ENCODE data around the gene TULP4. TPM values are rescaled to one million over a fixed set of nuclear protein-coding genes. Genes with fewer than 3 reads are reported as not detected.
"Not testable (repeated sequence)": the region's sequence is repeated elsewhere in the genome, so short reads cannot be mapped to it uniquely, and the experiment has no call there.

Gene TULP4
- total and polyA plus RNA-seq, 2 donors (not counting 1 experiment from before 2014, with no cell fraction given): 16.8 to 88.2 TPM

DNA sequence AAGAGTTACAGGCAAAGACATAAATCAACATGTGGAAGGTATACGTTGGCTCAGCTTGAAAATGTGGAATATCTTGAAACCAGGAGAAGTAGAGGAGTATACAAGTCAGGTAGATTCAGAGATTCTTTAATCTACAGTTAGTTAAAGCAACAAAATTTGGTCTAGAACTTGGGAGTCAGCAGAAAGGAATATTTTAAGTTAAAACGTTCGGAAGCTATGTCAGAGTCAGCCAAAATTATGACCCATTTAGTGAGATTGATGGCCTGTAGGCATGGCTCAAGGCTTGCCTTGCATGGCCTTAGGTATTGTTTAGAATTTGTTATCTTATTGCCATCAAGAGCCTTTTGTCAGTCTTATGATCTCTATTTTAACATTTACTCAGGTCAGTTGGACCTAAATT lies 153.5 kb downstream of the TULP4 start:
- H3K9ac ChIP-seq (ENCODE audit: insufficient read depth, low read length): no peak overlapping the region
- H3K36me3 ChIP-seq (ENCODE audit: control insufficient read depth, insufficient read depth, low read length): no peaks in the 10 kb centered on the region
- H4K20me1 ChIP-seq (ENCODE audit: control insufficient read depth, extremely low read depth, insufficient read depth, low read length): no peaks in the 10 kb centered on the region
- H3K4me1 ChIP-seq (ENCODE audit: control insufficient read depth, extremely low read depth, insufficient read depth, low read length): no peaks in the 10 kb centered on the region
- H2AFZ ChIP-seq (ENCODE audit: low read length): no peak overlapping the region
- H3K4me3 ChIP-seq (replicated peaks in 1 of 4; ENCODE audit: control extremely low read depth in 1 of 4, insufficient read depth in 1 of 4, low read depth in 3 of 4, low read length in 4 of 4): no peak overlapping the region
- H3K79me2 ChIP-seq (ENCODE audit: control insufficient read depth, insufficient read depth, low read length): no peaks in the 10 kb centered on the region
- no peak overlapping the region for H3K4me2 ChIP-seq (ENCODE audit: extremely low read depth, insufficient read depth, low read length)
- TF ChIP-seq, protein P1, sequence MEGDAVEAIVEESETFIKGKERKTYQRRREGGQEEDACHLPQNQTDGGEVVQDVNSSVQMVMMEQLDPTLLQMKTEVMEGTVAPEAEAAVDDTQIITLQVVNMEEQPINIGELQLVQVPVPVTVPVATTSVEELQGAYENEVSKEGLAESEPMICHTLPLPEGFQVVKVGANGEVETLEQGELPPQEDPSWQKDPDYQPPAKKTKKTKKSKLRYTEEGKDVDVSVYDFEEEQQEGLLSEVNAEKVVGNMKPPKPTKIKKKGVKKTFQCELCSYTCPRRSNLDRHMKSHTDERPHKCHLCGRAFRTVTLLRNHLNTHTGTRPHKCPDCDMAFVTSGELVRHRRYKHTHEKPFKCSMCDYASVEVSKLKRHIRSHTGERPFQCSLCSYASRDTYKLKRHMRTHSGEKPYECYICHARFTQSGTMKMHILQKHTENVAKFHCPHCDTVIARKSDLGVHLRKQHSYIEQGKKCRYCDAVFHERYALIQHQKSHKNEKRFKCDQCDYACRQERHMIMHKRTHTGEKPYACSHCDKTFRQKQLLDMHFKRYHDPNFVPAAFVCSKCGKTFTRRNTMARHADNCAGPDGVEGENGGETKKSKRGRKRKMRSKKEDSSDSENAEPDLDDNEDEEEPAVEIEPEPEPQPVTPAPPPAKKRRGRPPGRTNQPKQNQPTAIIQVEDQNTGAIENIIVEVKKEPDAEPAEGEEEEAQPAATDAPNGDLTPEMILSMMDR (conservative IDR thresholded peaks at IDR 0.05 in 1 of 2, IDR thresholded peaks at IDR 0.05 in 1 of 2; ENCODE audit: low read depth in 1 of 2, low read length in 2 of 2): no peak
- TF ChIP-seq EZH2 (IDR thresholded peaks at IDR 0.05; ENCODE audit: low read length, missing control alignments): no peak
- no peak for DNase-seq (ENCODE audit: low read depth in 2 of 2)
- H3K9me3 ChIP-seq (ENCODE audit: control insufficient read depth, insufficient read depth, low read depth, low read length): no peaks in the 10 kb centered on the region
- no peak overlapping the region for H3K27ac ChIP-seq (ENCODE audit: insufficient read depth, low read length)
- no peaks in the 10 kb centered on the region for H3K27me3 ChIP-seq (ENCODE audit: control insufficient read depth, insufficient read depth, low read length)

DNA sequence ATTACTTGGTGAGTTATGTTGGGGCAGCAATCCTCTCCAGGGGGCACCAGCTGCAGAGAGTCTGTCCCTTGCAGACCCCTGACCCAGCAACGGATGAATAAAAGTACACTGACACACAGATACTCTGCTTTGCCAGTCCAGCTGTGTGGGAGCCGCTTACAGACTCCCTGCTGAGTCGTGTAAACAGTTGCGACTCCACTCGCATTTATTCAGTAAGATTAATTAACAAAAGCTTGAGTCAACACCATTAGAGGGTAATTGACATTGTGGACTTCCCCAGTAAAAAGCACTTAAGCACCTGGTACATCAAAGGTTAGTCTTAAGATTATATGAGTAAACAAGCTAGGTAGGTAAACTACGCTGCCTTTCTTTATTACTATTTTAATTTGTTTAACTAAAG lies 155.7 kb downstream of the TULP4 start:
- H3K27me3 ChIP-seq (ENCODE audit: control insufficient read depth, insufficient read depth, low read length): no peaks in the 10 kb centered on the region
- H3K27ac ChIP-seq (ENCODE audit: insufficient read depth, low read length): no peak overlapping the region
- no peak for DNase-seq (ENCODE audit: low read depth in 2 of 2)
- H3K9me3 ChIP-seq (ENCODE audit: control insufficient read depth, insufficient read depth, low read depth, low read length): no peaks in the 10 kb centered on the region
- no peaks in the 10 kb centered on the region for H3K4me1 ChIP-seq (ENCODE audit: control insufficient read depth, extremely low read depth, insufficient read depth, low read length)
- H3K79me2 ChIP-seq (ENCODE audit: control insufficient read depth, insufficient read depth, low read length): no peaks in the 10 kb centered on the region
- H3K4me3 ChIP-seq (replicated peaks in 1 of 4; ENCODE audit: control extremely low read depth in 1 of 4, insufficient read depth in 1 of 4, low read depth in 3 of 4, low read length in 4 of 4): no peak overlapping the region
- H4K20me1 ChIP-seq (ENCODE audit: control insufficient read depth, extremely low read depth, insufficient read depth, low read length): no peaks in the 10 kb centered on the region
- no peak overlapping the region for H3K4me2 ChIP-seq (ENCODE audit: extremely low read depth, insufficient read depth, low read length)
- H3K36me3 ChIP-seq (ENCODE audit: control insufficient read depth, insufficient read depth, low read length): no peaks in the 10 kb centered on the region
- no peak overlapping the region for H2AFZ ChIP-seq (ENCODE audit: low read length)
- no peak overlapping the region for H3K9ac ChIP-seq (ENCODE audit: insufficient read depth, low read length)
- TF ChIP-seq, protein P1 (conservative IDR thresholded peaks at IDR 0.05 in 1 of 2, IDR thresholded peaks at IDR 0.05 in 1 of 2; ENCODE audit: low read depth in 1 of 2, low read length in 2 of 2): no peak
- TF ChIP-seq EZH2 (IDR thresholded peaks at IDR 0.05; ENCODE audit: low read length, missing control alignments): no peak

DNA sequence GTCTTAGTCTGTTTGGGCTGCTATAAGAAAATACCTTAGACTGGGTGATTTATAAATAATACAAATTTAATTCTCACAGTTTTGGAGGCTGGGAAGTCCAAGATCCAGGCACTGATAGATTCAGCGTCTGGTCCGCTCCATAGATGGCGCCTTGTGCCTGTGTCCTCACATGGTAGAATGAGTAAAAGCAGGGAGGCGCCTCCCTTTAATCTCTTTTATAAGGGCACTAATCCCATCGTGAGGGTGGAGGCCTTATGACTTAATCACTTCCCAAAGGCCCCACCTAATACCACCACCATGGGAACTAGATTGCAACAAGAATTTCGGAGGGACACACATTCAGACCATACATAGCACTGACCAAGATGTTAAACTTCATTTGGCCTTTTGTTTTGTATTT lies 156.4 kb downstream of the TULP4 start:
- no peak overlapping the region for H2AFZ ChIP-seq (ENCODE audit: low read length)
- DNase-seq (ENCODE audit: low read depth in 2 of 2): peak in 1 of 2 donors; percentile 12

DNA sequence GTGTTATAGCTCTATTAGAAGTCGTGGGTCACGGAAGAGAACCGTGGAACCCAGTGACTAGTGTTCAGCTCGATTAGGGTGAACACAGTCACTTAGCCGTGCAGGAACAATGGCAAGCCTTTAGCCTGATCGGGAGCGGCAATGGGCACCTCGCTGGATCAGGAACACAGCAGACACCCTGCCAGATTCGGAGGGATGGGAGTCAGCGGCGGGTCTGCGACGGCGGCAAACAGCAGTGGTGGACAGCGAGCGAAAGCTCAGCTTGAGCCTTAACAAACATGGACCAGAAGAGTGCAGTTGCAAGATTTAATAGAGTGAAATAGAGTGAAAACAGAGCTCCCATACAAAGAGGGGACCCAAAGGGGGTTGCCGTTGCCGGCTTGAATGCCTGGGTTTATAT lies 157.8 kb downstream of the TULP4 start:
- not testable (repeated sequence) for H3K36me3 ChIP-seq (ENCODE audit: control insufficient read depth, insufficient read depth, low read length); H4K20me1 ChIP-seq (ENCODE audit: control insufficient read depth, extremely low read depth, insufficient read depth, low read length); H3K27me3 ChIP-seq (ENCODE audit: control insufficient read depth, insufficient read depth, low read length); H3K27ac ChIP-seq (ENCODE audit: insufficient read depth, low read length); H2AFZ ChIP-seq (ENCODE audit: low read length); DNase-seq (ENCODE audit: low read depth in 2 of 2); H3K9ac ChIP-seq (ENCODE audit: insufficient read depth, low read length); H3K79me2 ChIP-seq (ENCODE audit: control insufficient read depth, insufficient read depth, low read length); H3K4me3 ChIP-seq (replicated peaks in 1 of 4; ENCODE audit: control extremely low read depth in 1 of 4, insufficient read depth in 1 of 4, low read depth in 3 of 4, low read length in 4 of 4); H3K4me2 ChIP-seq (ENCODE audit: extremely low read depth, insufficient read depth, low read length); H3K9me3 ChIP-seq (ENCODE audit: control insufficient read depth, insufficient read depth, low read depth, low read length); H3K4me1 ChIP-seq (ENCODE audit: control insufficient read depth, extremely low read depth, insufficient read depth, low read length)

More for the DNA sequence above, 156.4 kb downstream of the TULP4 start:
- Histone ChIP-seq H3K27me3 (ENCODE audit: control insufficient read depth, insufficient read depth, low read length) (no peaks in the 10 kb centered on the region), H3K4me3 (replicated peaks in 1 of 4; ENCODE audit: control extremely low read depth in 1 of 4, insufficient read depth in 1 of 4, low read depth in 3 of 4, low read length in 4 of 4) (no peak overlapping the region), H4K20me1 (ENCODE audit: control insufficient read depth, extremely low read depth, insufficient read depth, low read length) (no peaks in the 10 kb centered on the region), H3K4me2 (ENCODE audit: extremely low read depth, insufficient read depth, low read length) (no peak overlapping the region), H3K79me2 (ENCODE audit: control insufficient read depth, insufficient read depth, low read length) (no peaks in the 10 kb centered on the region), H3K4me1 (ENCODE audit: control insufficient read depth, extremely low read depth, insufficient read depth, low read length) (no peaks in the 10 kb centered on the region), H3K27ac (ENCODE audit: insufficient read depth, low read length) (no peak overlapping the region), H3K9me3 (ENCODE audit: control insufficient read depth, insufficient read depth, low read depth, low read length) (no peaks in the 10 kb centered on the region), H3K9ac (ENCODE audit: insufficient read depth, low read length) (no peak overlapping the region), H3K36me3 (ENCODE audit: control insufficient read depth, insufficient read depth, low read length) (no peaks in the 10 kb centered on the region)
- TF ChIP-seq, protein P1 (conservative IDR thresholded peaks at IDR 0.05 in 1 of 2, IDR thresholded peaks at IDR 0.05 in 1 of 2; ENCODE audit: low read depth in 1 of 2, low read length in 2 of 2): no peak
- no peak for TF ChIP-seq EZH2 (IDR thresholded peaks at IDR 0.05; ENCODE audit: low read length, missing control alignments)

All from fibroblast of lung (primary cell).